ENCODE measurements around the gene SPOUT1. TPM values are rescaled to one million over a fixed set of nuclear protein-coding genes. Genes with fewer than 3 reads are reported as not detected.

Gene SPOUT1
- total and polyA plus RNA-seq, 2 of the 13 experiments (the other 11 are each of a cell fraction or from before 2014, with no cell fraction given): 39.0 to 45.8 TPM

DNA sequence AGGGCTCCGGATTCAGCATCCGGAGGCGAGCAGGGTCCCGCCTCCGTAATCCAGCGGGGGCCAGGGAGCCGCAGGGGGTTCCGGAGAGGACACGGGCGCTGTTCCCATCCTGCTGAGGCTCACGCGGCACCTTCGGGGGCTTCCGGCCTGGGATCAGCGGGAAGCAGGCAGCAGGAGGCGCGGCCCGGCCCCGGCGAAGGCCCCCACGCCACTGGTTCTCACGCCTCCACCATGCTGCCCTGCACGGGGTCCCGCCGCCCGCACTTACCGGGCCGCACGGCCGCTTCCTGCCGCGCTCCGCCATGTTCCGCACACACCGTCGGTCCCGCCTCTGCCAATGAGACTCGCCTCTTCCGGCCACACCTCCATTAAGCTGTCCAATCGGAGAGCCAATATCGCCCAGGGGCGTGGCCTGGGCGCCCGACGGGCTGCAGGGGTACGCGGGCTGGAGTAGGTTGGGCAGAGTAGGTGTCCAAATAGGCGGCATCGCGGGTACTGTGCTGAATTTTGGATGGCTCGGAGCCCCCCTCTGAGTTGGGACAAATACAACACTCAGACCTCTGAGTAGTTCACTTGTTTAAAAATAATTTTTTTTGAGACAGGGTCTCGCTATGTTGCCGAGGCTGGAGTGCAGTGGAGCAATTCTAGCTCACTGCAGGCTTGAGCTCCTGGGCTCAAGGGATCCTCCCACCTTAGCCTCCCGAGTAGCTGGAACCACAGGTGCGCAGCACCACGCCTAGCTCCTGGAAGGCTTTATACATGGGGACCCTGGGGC is at the start of gene SPOUT1 (continued):
- TF ChIP-seq, protein P1, sequence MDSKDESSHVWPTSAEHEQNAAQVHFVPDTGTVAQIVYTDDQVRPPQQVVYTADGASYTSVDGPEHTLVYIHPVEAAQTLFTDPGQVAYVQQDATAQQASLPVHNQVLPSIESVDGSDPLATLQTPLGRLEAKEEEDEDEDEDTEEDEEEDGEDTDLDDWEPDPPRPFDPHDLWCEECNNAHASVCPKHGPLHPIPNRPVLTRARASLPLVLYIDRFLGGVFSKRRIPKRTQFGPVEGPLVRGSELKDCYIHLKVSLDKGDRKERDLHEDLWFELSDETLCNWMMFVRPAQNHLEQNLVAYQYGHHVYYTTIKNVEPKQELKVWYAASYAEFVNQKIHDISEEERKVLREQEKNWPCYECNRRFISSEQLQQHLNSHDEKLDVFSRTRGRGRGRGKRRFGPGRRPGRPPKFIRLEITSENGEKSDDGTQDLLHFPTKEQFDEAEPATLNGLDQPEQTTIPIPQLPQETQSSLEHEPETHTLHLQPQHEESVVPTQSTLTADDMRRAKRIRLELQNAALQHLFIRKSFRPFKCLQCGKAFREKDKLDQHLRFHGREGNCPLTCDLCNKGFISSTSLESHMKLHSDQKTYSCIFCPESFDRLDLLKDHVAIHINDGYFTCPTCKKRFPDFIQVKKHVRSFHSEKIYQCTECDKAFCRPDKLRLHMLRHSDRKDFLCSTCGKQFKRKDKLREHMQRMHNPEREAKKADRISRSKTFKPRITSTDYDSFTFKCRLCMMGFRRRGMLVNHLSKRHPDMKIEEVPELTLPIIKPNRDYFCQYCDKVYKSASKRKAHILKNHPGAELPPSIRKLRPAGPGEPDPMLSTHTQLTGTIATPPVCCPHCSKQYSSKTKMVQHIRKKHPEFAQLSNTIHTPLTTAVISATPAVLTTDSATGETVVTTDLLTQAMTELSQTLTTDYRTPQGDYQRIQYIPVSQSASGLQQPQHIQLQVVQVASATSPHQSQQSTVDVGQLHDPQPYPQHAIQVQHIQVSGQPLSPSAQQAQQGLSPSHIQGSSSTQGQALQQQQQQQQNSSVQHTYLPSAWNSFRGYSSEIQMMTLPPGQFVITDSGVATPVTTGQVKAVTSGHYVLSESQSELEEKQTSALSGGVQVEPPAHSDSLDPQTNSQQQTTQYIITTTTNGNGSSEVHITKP (CRISPR knock-in tag; IDR thresholded peaks at IDR 0.05; ENCODE audit: low read depth): no peak; the same call in 1 of the 2 replicates
- TF ChIP-seq ZNF326 (CRISPR knock-in tag; IDR thresholded peaks at IDR 0.05; ENCODE audit: borderline replicate concordance) (0 out of 2 replicates have a peak, but pooled peaks have one; percentile 26), ZNF10 (CRISPR knock-in tag; IDR thresholded peaks at IDR 0.05; ENCODE audit: borderline replicate concordance, low read depth) (no peak), HOXA9 (CRISPR knock-in tag; IDR thresholded peaks at IDR 0.05; ENCODE audit: borderline replicate concordance) (no peak), ZNF274 (CRISPR knock-in tag; IDR thresholded peaks at IDR 0.05) (peak; percentile 65; the same call in 1 of the 2 replicates), ZNF879 (CRISPR knock-in tag; IDR thresholded peaks at IDR 0.05) (no peak), ZNF207 (IDR thresholded peaks at IDR 0.05; ENCODE audit: borderline replicate concordance) (no peak), ZNF75D (CRISPR knock-in tag; IDR thresholded peaks at IDR 0.05; ENCODE audit: borderline replicate concordance) (no peak), HHEX (CRISPR knock-in tag; IDR thresholded peaks at IDR 0.05) (0 out of 2 replicates have a peak, but pooled peaks have one; percentile 5), RFXANK (CRISPR knock-in tag; IDR thresholded peaks at IDR 0.05) (0 out of 2 replicates have a peak, but pooled peaks have one; percentile 36), ZNF101 (CRISPR knock-in tag; IDR thresholded peaks at IDR 0.05; ENCODE audit: borderline replicate concordance, low read depth) (no peak), ETV6 (CRISPR knock-in tag; conservative IDR thresholded peaks at IDR 0.05) (no peak), BRCA1 (CRISPR knock-in tag; IDR thresholded peaks at IDR 0.05) (peak; percentile 42; the same call in 1 of the 2 replicates), SRF (IDR thresholded peaks at IDR 0.05; ENCODE audit: low read depth, low read length) (no peak)
- TF ChIP-seq, protein P2, sequence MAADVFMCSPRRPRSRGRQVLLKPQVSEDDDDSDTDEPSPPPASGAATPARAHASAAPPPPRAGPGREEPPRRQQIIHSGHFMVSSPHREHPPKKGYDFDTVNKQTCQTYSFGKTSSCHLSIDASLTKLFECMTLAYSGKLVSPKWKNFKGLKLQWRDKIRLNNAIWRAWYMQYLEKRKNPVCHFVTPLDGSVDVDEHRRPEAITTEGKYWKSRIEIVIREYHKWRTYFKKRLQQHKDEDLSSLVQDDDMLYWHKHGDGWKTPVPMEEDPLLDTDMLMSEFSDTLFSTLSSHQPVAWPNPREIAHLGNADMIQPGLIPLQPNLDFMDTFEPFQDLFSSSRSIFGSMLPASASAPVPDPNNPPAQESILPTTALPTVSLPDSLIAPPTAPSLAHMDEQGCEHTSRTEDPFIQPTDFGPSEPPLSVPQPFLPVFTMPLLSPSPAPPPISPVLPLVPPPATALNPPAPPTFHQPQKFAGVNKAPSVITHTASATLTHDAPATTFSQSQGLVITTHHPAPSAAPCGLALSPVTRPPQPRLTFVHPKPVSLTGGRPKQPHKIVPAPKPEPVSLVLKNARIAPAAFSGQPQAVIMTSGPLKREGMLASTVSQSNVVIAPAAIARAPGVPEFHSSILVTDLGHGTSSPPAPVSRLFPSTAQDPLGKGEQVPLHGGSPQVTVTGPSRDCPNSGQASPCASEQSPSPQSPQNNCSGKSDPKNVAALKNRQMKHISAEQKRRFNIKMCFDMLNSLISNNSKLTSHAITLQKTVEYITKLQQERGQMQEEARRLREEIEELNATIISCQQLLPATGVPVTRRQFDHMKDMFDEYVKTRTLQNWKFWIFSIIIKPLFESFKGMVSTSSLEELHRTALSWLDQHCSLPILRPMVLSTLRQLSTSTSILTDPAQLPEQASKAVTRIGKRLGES (CRISPR knock-in tag; IDR thresholded peaks at IDR 0.05; ENCODE audit: borderline replicate concordance): no peak
- TF ChIP-seq, protein P3, sequence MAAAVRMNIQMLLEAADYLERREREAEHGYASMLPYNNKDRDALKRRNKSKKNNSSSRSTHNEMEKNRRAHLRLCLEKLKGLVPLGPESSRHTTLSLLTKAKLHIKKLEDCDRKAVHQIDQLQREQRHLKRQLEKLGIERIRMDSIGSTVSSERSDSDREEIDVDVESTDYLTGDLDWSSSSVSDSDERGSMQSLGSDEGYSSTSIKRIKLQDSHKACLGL (CRISPR knock-in tag; IDR thresholded peaks at IDR 0.05): peak; percentile 93; the same call in 1 of the 2 replicates
- TF ChIP-seq, protein P4, sequence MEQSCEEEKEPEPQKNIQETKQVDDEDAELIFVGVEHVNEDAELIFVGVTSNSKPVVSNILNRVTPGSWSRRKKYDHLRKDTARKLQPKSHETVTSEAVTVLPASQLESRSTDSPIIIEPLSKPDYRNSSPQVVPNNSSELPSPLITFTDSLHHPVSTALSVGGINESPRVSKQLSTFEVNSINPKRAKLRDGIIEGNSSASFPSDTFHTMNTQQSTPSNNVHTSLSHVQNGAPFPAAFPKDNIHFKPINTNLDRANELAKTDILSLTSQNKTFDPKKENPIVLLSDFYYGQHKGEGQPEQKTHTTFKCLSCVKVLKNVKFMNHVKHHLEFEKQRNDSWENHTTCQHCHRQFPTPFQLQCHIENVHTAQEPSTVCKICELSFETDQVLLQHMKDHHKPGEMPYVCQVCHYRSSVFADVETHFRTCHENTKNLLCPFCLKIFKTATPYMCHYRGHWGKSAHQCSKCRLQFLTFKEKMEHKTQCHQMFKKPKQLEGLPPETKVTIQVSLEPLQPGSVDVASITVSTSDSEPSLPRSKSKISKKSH (CRISPR knock-in tag; IDR thresholded peaks at IDR 0.05; ENCODE audit: borderline replicate concordance): no peak
- TF ChIP-seq, protein P5, sequence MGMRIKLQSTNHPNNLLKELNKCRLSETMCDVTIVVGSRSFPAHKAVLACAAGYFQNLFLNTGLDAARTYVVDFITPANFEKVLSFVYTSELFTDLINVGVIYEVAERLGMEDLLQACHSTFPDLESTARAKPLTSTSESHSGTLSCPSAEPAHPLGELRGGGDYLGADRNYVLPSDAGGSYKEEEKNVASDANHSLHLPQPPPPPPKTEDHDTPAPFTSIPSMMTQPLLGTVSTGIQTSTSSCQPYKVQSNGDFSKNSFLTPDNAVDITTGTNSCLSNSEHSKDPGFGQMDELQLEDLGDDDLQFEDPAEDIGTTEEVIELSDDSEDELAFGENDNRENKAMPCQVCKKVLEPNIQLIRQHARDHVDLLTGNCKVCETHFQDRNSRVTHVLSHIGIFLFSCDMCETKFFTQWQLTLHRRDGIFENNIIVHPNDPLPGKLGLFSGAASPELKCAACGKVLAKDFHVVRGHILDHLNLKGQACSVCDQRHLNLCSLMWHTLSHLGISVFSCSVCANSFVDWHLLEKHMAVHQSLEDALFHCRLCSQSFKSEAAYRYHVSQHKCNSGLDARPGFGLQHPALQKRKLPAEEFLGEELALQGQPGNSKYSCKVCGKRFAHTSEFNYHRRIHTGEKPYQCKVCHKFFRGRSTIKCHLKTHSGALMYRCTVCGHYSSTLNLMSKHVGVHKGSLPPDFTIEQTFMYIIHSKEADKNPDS (CRISPR knock-in tag; IDR thresholded peaks at IDR 0.05): no peak
